SK-N-DZ (cell line): Measurements from ENCODE around the gene PLAAT3.
"Not testable (repeated sequence)": the region's sequence is repeated elsewhere in the genome, so short reads cannot be mapped to it uniquely, and the experiment has no call there.

Experiments
- DNase-seq: peaks from one replicate; pipeline ENCODE4 v3.0.0-alpha.2; 2015; ENCODE audit warnings: low spot score

The PLAAT3 gene

GRCh38 chr11:63542506-63542905 lies 71.7 kb downstream of the PLAAT3 start:
- DNase-seq, result not testable (repeated sequence)

- DNase-seq, result no peak
Measured at GRCh38 chr11:63537293-63538101, 76.7 kb downstream of the PLAAT3 start.

- no peak for DNase-seq
Measured at GRCh38 chr11:63536669-63537292, 77.5 kb downstream of the PLAAT3 start, which contains the start of gene PLAAT4. PLAAT4 (plus strand) TSS chr11:63536808; CDS start chr11:63536869, 61 bp downstream.

- DNase-seq, result no peak
Measured at GRCh38 chr11:63535734-63536133, 78.5 kb downstream of the PLAAT3 start.

- DNase-seq, result no peak
Measured at GRCh38 chr11:63534895-63535461, 79.3 kb downstream of the PLAAT3 start.

GRCh38 chr11:63534076-63534475 lies 80.2 kb downstream of the PLAAT3 start:
- no peak for DNase-seq

GRCh38 chr11:63532799-63533475 lies 81.3 kb downstream of the PLAAT3 start:
- no peak for DNase-seq

GRCh38 chr11:63532117-63532516 lies 82.1 kb downstream of the PLAAT3 start:
- DNase-seq, result no peak

- DNase-seq, result not testable (repeated sequence)
Measured at GRCh38 chr11:63531074-63531792, 83.0 kb downstream of the PLAAT3 start.

GRCh38 chr11:63530021-63530420 lies 84.2 kb downstream of the PLAAT3 start:
- DNase-seq, result no peak

GRCh38 chr11:63529373-63529772 lies 84.9 kb downstream of the PLAAT3 start:
- DNase-seq, result not testable (repeated sequence)

GRCh38 chr11:63528729-63529278 lies 85.4 kb downstream of the PLAAT3 start:
- DNase-seq, result not testable (repeated sequence)

- DNase-seq, result not testable (repeated sequence)
Measured at GRCh38 chr11:63528156-63528555, 86.1 kb downstream of the PLAAT3 start.

- no peak for DNase-seq
Measured at GRCh38 chr11:63527667-63528066, 86.6 kb downstream of the PLAAT3 start.
